Sigmoid colon (tissue), 7 donors: ENCODE data around the gene TM4SF1. TPM values are rescaled to one million over a fixed set of nuclear protein-coding genes. Genes with fewer than 3 reads are reported as not detected.
"Not testable (repeated sequence)": the region's sequence is repeated elsewhere in the genome, so short reads cannot be mapped to it uniquely, and the experiment has no call there.

Experiments
- DNase-seq: peaks from one replicate; pipeline ENCODE4 v3.0.0-alpha.2; 2019
- H3K27ac ChIP-seq, 4 donors: fragments of 200-600 bp; sonication (generic); one replicate each; pipeline ENCODE4 v1.5.1; 2016 to 2019; ENCODE audit warnings: mild to moderate bottlenecking in 1 of 4
- H3K27me3 ChIP-seq, 3 donors: fragments of 200-600 bp; sonication (generic); one replicate each; pipeline ENCODE4 v1.5.1; 2019; ENCODE audit warnings: mild to moderate bottlenecking in 1 of 3
- H3K36me3 ChIP-seq, 4 donors: fragments of 200-600 bp; sonication (generic); one replicate each; pipeline ENCODE4 v1.5.1; 2016 to 2019
- H3K4me1 ChIP-seq, 4 donors: fragments of 200-600 bp; sonication (generic); one replicate each; pipeline ENCODE4 v1.5.1; 2017 to 2019
- H3K4me3 ChIP-seq, 4 donors: fragments of 200-600 bp; sonication (generic); one replicate each; pipeline ENCODE4 v1.5.1; 2017 to 2019; ENCODE audit warnings: mild to moderate bottlenecking in 2 of 4, moderate library complexity in 1 of 4
- H3K9me3 ChIP-seq, 4 donors: fragments of 200-600 bp in 3 of 4; sonication (generic) in 3 of 4; one replicate each; pipeline versions ENCODE4 v1.5.1 to v1.6.1; 2013 to 2019
- EP300 ChIP-seq, 4 donors: sonication (generic); formaldehyde crosslinking; IDR thresholded peaks; one replicate each; pipeline ENCODE4 v1.6.1; 2017; ENCODE audit warnings: antibody characterized with exemption in 4 of 4
- POLR2A ChIP-seq, 2 donors: fragments of 450-650 bp; IDR thresholded peaks; one replicate each; pipeline ENCODE4 v1.6.1; 2016; ENCODE audit warnings: antibody characterized with exemption in 2 of 2, mild to moderate bottlenecking in 2 of 2, moderate library complexity in 2 of 2
- POLR2AphosphoS5 ChIP-seq, 4 donors: sonication (generic); formaldehyde crosslinking; IDR thresholded peaks; one replicate each; pipeline ENCODE4 v1.6.1; 2017; ENCODE audit warnings: antibody characterized with exemption in 4 of 4
- WGBS, 2 donors: extraction: QIAGEN DNeasy Blood & Tissue Kit; methylation state at CpG; one replicate each; pipeline ENCODE4 v1.1.7; 2013; 5-methylcytosine and 5-hydroxymethylcytosine counted together
- intact Hi-C: fragments of 100-400 bp; cut with DNase I; formaldehyde crosslinking; loops from one replicate; pipeline ENCODE4 v1.15.1; 2023
- polyA plus RNA-seq, 3 donors: library from polyadenylated mRNA; stranded (reverse); fragments of 200-250 nt; gene quantifications; one replicate each; pipeline ENCODE4 v1.2.3, GENCODE V29; 2013
- total RNA-seq, 4 donors: library from RNA; depleted of rRNA; stranded (reverse); fragments of >200 nt; gene quantifications; one replicate each; pipeline ENCODE4 v1.1.0, GENCODE V29; 2016
- TF ChIP-seq, protein P1 (sequence below), 4 experiments: fragments of 450-650 bp in 3 of 4; fragments of 200-600 bp in 1 of 4; IDR thresholded peaks; one replicate each; pipeline ENCODE4 v1.5.1; 2016 to 2019; ENCODE audit warnings: antibody characterized with exemption in 4 of 4, mild to moderate bottlenecking in 3 of 4, moderate library complexity in 2 of 4
- donor health status: healthy with polysubstance abuse.
- donor health status: Bipolar disorder and iron deficiency.
- donor health status: healthy.

Gene TM4SF1
- total and polyA plus RNA-seq, 7 donors = 18.0 to 76.2 (median 35.6) TPM

DNA sequence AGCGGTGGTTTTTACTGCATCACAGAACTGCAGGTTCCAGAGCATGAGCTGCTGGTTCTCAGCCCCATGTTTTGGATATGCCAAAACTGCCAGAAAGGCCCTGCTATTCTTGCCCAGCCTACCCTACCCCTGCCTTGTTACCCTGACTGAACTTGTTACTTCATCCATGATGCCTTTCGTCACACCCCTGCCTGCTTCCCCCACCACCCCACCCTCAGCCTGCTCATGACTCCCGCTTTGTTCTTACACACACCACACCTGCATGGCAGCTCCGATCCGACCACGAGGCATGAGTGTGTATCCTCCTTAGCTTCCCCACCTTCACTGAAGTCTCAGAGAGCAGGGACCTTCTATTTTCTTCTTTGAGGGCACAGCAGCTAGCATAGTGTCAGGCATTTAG, 5.1 kb upstream of the TM4SF1 start:
- no peak for DNase-seq
- WGBS, 2 donors = 89 to 94% methylated on average over 6 of the region's 6 CpGs
- Histone ChIP-seq H3K27ac (peak overlapping the region in 1 of 4 donors; percentile 8), H3K27me3 (no peaks in the 10 kb centered on the region), H3K4me1 (peaks cover 0 to 10% (median 0%) of the 10 kb centered on the region in 4 donors), H3K9me3 (no peaks in the 10 kb centered on the region), H3K4me3 (no peak overlapping the region), H3K36me3 (no peaks in the 10 kb centered on the region)
- TF ChIP-seq POLR2AphosphoS5 (IDR thresholded peaks at IDR 0.05) (no peak), EP300 (IDR thresholded peaks at IDR 0.05) (no peak), POLR2A (IDR thresholded peaks at IDR 0.05) (no peak)
- TF ChIP-seq, protein P1, sequence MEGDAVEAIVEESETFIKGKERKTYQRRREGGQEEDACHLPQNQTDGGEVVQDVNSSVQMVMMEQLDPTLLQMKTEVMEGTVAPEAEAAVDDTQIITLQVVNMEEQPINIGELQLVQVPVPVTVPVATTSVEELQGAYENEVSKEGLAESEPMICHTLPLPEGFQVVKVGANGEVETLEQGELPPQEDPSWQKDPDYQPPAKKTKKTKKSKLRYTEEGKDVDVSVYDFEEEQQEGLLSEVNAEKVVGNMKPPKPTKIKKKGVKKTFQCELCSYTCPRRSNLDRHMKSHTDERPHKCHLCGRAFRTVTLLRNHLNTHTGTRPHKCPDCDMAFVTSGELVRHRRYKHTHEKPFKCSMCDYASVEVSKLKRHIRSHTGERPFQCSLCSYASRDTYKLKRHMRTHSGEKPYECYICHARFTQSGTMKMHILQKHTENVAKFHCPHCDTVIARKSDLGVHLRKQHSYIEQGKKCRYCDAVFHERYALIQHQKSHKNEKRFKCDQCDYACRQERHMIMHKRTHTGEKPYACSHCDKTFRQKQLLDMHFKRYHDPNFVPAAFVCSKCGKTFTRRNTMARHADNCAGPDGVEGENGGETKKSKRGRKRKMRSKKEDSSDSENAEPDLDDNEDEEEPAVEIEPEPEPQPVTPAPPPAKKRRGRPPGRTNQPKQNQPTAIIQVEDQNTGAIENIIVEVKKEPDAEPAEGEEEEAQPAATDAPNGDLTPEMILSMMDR (IDR thresholded peaks at IDR 0.05) = no peak
- intact Hi-C loops = no loop called here

GRCh38 chr3:149382101-149382467, 4.6 kb upstream of the TM4SF1 start:
- no peak for DNase-seq
- no peaks in the 10 kb centered on the region for H3K9me3 ChIP-seq
- no peaks in the 10 kb centered on the region for H3K27me3 ChIP-seq
- no peaks in the 10 kb centered on the region for H3K36me3 ChIP-seq
- intact Hi-C loops = no loop called here
- H3K27ac ChIP-seq = peak overlapping the region in 1 of 4 donors; percentile 8
- WGBS, 2 donors = 69 to 78% methylated on average over 4 of the region's 4 CpGs
- H3K4me3 ChIP-seq = no peak overlapping the region
- H3K4me1 ChIP-seq = peaks cover 0 to 5% (median 0%) of the 10 kb centered on the region in 4 donors
- TF ChIP-seq, protein P1 (IDR thresholded peaks at IDR 0.05) = no peak
- no peak for TF ChIP-seq POLR2AphosphoS5 (IDR thresholded peaks at IDR 0.05)
- TF ChIP-seq POLR2A (IDR thresholded peaks at IDR 0.05) = no peak

DNA sequence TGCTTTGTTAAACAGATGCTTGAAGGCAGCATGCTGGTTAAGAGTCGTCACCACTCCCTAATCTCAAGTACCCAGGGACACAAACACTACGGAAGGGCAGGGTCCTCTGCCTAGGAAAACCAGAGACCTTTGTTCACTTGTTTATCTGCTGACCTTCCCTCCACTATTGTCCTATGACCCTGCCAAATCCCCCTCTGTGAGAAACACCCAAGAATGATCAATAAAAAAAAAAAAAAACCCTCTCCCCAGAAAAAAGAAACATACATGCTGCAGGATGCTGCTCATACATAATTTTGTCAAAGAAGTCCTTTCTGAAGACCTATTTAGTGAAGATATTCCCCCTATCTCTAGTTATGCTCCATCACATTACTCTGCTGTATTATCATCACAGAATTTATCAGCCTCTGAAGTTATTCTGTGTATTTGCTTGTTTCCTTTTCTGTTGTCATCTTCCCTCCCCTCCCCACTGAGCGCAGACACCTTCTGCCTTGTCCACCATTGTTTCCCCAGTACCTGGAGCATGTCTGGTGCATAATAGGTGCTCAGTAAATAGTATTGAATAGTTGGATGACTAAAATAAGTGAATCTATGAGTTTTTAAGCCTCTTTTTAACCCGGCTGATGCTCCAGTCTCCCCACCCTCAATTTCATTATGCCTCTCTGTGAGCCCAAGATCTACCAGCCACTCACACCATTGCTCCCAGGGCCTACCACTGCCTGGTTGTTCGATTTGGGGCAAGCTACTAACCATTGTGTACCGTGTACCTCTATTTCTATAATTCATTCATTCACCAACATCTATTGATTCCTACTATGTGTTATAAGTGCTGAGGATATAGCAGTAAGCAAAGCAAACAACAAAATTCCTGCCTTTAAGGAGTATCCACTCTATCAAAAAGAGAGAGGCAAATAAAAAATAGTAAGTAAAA, 4.0 kb upstream of the TM4SF1 start:
- Histone ChIP-seq H3K36me3 (no peaks in the 10 kb centered on the region), H3K27ac (no peak overlapping the region), H3K4me3 (no peak overlapping the region), H3K27me3 (no peaks in the 10 kb centered on the region), H3K9me3 (no peaks in the 10 kb centered on the region), H3K4me1 (no peaks in the 10 kb centered on the region)
- DNase-seq = no peak
- 70 to 85% methylated on average over 6 of the region's 6 CpGs for WGBS, 2 donors
- intact Hi-C loops = no loop called here
- no peak for TF ChIP-seq POLR2AphosphoS5 (IDR thresholded peaks at IDR 0.05)

DNA sequence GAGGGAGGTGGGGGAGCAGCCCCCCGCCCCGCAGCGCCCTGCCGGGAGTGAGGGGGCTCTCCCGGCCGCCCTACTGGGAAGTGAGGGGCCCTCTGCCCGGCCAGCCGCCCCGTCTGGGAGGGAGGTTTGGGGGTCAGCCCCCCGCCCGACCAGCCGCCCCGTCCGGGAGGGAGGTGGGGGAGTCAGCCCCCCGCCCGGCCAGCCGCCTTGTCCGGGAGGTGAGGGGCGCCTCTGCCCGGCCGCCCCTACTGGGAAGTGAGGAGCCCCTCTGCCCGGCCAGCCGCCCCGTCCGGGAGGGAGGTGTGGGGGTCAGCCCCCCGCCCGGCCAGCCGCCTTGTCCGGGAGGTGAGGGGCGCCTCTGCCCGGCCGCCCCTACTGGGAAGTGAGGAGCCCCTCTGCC, 2.8 kb upstream of the TM4SF1 start:
- H3K4me1 ChIP-seq, intact Hi-C loops: not testable (repeated sequence)

GRCh38 chr3:149378478-149379309, 1.2 kb upstream of the TM4SF1 start:
- DNase-seq = no peak
- WGBS, 2 donors = 80 to 85% methylated on average over 9 of the region's 9 CpGs
- Histone ChIP-seq H3K27me3 (no peaks in the 10 kb centered on the region), H3K4me3 (no peak overlapping the region), H3K9me3 (no peaks in the 10 kb centered on the region), H3K27ac (peak overlapping the region in 3 of 4 donors; percentile 27 to 79 (median 56)), H3K36me3 (no peaks in the 10 kb centered on the region), H3K4me1 (no peaks in the 10 kb centered on the region)
- intact Hi-C loops = no loop called here
- TF ChIP-seq, protein P1 (IDR thresholded peaks at IDR 0.05) = no peak
- TF ChIP-seq POLR2AphosphoS5 (IDR thresholded peaks at IDR 0.05) = no peak
- no peak for TF ChIP-seq EP300 (IDR thresholded peaks at IDR 0.05)
- TF ChIP-seq POLR2A (IDR thresholded peaks at IDR 0.05) = no peak

More for the DNA sequence above, 2.8 kb upstream of the TM4SF1 start:
- not testable (repeated sequence) for H3K4me3 ChIP-seq, DNase-seq, H3K36me3 ChIP-seq, H3K27me3 ChIP-seq, H3K27ac ChIP-seq, H3K9me3 ChIP-seq
- WGBS, 2 donors = 96 to 97% methylated on average over 20 to 22 of the region's 32 CpGs
